Measurements from ENCODE around the gene KRT6C. TPM values are rescaled to one million over a fixed set of nuclear protein-coding genes. Genes with fewer than 3 reads are reported as not detected.

Gene KRT6C
- total RNA-seq, 1 donor from 2014 or later = not detected

DNA sequence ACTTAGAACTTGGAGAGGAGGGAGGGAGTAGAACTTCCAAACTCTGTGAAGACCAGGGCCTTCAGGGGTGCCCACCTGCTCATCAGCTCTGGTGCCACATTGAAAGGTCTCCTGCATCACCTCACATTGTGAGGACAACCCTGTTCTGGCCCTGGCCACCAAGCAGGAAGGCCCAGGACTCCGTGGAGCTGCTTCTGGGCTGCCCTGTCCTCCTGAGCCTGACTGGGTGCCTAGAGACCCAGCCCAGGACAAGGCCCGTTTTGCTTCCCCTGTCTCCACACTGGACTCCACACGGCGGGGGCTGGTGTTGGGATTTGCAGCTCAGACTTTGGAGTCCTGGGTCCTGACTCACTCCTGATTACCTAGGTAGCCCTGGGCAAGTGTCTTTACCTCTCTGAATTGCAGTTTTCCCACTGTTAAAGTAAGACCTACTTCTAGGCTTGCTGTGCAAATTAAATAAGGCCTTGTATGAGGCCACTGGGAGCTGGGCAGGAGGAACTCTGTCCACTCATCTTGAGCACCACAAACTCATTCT, 55.0 kb downstream of the KRT6C start:
- ATAC-seq (ENCODE audit: low read depth) (no peak), DNase-seq (no peak)
- no peak for TF ChIP-seq CTCF (IDR thresholded peaks at IDR 0.05)
- Mint-ChIP-seq H3K4me3 (no peak overlapping the region), H3K27ac (no peak overlapping the region), H3K9me3 (no peaks in the 10 kb centered on the region), H3K27me3 (peaks cover 20% of the 10 kb centered on the region), H3K4me1 (no peaks in the 10 kb centered on the region), H3K36me3 (ENCODE audit: low read depth) (no peaks in the 10 kb centered on the region)
- intact Hi-C loops (cut with micrococcal nuclease) = no loop called here
- ChIA-PET POLR2A (no interaction called here), CTCF (no interaction called here)

Other genes with a start within 250 kb of the KRT6C start
- 0.81 and 1.1 TPM in 2 replicates for gene KRT7, start 240.6 kb downstream of the KRT6C start, total RNA-seq
- not detected in 2 replicates for gene KRT86, start 199.2 kb downstream of the KRT6C start, total RNA-seq
- not detected in 2 replicates for gene KRT81, start 182.3 kb downstream of the KRT6C start, total RNA-seq
- not detected in 2 replicates for gene KRT83, start 152.4 kb downstream of the KRT6C start, total RNA-seq
- gene KRT85, start 106.3 kb downstream of the KRT6C start, total RNA-seq = not detected in 2 replicates
- not detected in 2 replicates for gene KRT84, start 88.2 kb downstream of the KRT6C start, total RNA-seq
- not detected in 2 replicates for gene KRT82, start 67.5 kb downstream of the KRT6C start, total RNA-seq
- not detected in 2 replicates for gene KRT75, start 39.4 kb downstream of the KRT6C start, total RNA-seq
- gene KRT6B, start 21.7 kb downstream of the KRT6C start, total RNA-seq = not detected in 2 replicates
- gene KRT6A, start 19.5 kb upstream of the KRT6C start, total RNA-seq = not detected in 2 replicates
- gene KRT5, start 46.6 kb upstream of the KRT6C start, total RNA-seq = not detected in 2 replicates
- not detected in 2 replicates for gene KRT71, start 79.3 kb upstream of the KRT6C start, total RNA-seq
- gene KRT74, start 100.0 kb upstream of the KRT6C start, total RNA-seq = not detected in 2 replicates
- gene KRT72, start 127.7 kb upstream of the KRT6C start, total RNA-seq = not detected in 2 replicates
- gene KRT73, start 144.8 kb upstream of the KRT6C start, total RNA-seq = not detected in 2 replicates
- gene KRT2, start 178.4 kb upstream of the KRT6C start, total RNA-seq = not detected in 2 replicates
- not detected in 2 replicates for gene KRT1, start 206.6 kb upstream of the KRT6C start, total RNA-seq
- not detected in 2 replicates for gene KRT77, start 229.7 kb upstream of the KRT6C start, total RNA-seq

All from activated B cell treated with CpG ODN at 0.5 μM for 24 hours (primary cell).